CD4-positive, alpha-beta T cell (primary cell): ENCODE data around the gene WASF3. TPM values are rescaled to one million over a fixed set of nuclear protein-coding genes. Genes with fewer than 3 reads are reported as not detected.
"Not testable (repeated sequence)": the region's sequence is repeated elsewhere in the genome, so short reads cannot be mapped to it uniquely, and the experiment has no call there.

Experiments
- ATAC-seq: fragments of 200-7000 bp; cut with Tn5 transposase; one replicate; pipeline ENCODE4 v1.10.0; 2022; ENCODE audit warnings: mild to moderate bottlenecking; ENCODE audit not compliant: poor library complexity
- CTCF ChIA-PET: fragments of 350-600 bp; sonication (Branson Sonifier 250); formaldehyde crosslinking; loops from one replicate; lab custom pipeline; 2021; ENCODE audit warnings: antibody characterized with exemption, inconsistent platforms; lab: Charles Lee
- POLR2A ChIA-PET: fragments of 350-600 bp; sonication (Branson Sonifier 250); formaldehyde crosslinking; loops from one replicate; lab custom pipeline; 2021; ENCODE audit warnings: antibody characterized with exemption, inconsistent platforms; lab: Charles Lee
- DNase-seq, 14 experiments: peaks; one replicate each; pipeline ENCODE4 v3.0.0-alpha.2; 2013 to 2020; ENCODE audit warnings: mixed read lengths in 2 of 14
- H3K27ac ChIP-seq, 2 donors: one replicate each; pipeline versions ENCODE4 v1.5.1 to v1.7.0; 2013; ENCODE audit warnings: low read length in 2 of 2, low read depth in 1 of 2, mild to moderate bottlenecking in 1 of 2
- H3K27me3 ChIP-seq, 2 experiments: 1 replicate in 1 of 2; 2 replicates in 1 of 2; pipeline versions ENCODE4 v1.6.1 to v1.7.0; 2013; ENCODE audit warnings: low read length in 2 of 2, control low read depth in 1 of 2, mild to moderate bottlenecking in 1 of 2, moderate library complexity in 1 of 2; ENCODE audit not compliant: insufficient read depth in 2 of 2, control insufficient read depth in 1 of 2
- H3K36me3 ChIP-seq: one replicate; pipeline ENCODE4 v1.6.1; 2013; ENCODE audit warnings: low read length, control low read depth; ENCODE audit not compliant: insufficient read depth
- H3K4me1 ChIP-seq: one replicate; pipeline ENCODE4 v1.6.1; 2013; ENCODE audit warnings: low read length, control low read depth; ENCODE audit not compliant: insufficient read depth
- H3K4me3 ChIP-seq: one replicate; pipeline ENCODE4 v1.5.1; 2013; ENCODE audit warnings: mild to moderate bottlenecking, low read length, moderate library complexity
- H3K9me3 ChIP-seq, 2 experiments: 1 replicate in 1 of 2; 2 replicates in 1 of 2; pipeline versions ENCODE4 v1.6.1 to v1.7.0; 2013; ENCODE audit warnings: low read length in 2 of 2, mild to moderate bottlenecking in 2 of 2, control low read depth in 1 of 2, moderate library complexity in 1 of 2; ENCODE audit not compliant: control insufficient read depth in 1 of 2, insufficient read depth in 1 of 2
- H3K27ac Mint-ChIP-seq: one replicate; pipeline ENCODE4 v1.8.0; 2020; ENCODE audit warnings: mixed read lengths
- H3K27me3 Mint-ChIP-seq: one replicate; pipeline ENCODE4 v1.8.0; 2021; ENCODE audit warnings: mixed read lengths
- H3K36me3 Mint-ChIP-seq: one replicate; pipeline ENCODE4 v1.8.0; 2021; ENCODE audit warnings: low read depth, mixed read lengths
- H3K4me1 Mint-ChIP-seq: one replicate; pipeline ENCODE4 v1.8.0; 2021; ENCODE audit warnings: low read depth, mixed read lengths
- H3K4me3 Mint-ChIP-seq: one replicate; pipeline ENCODE4 v1.8.0; 2020; ENCODE audit warnings: mild to moderate bottlenecking, mixed read lengths
- H3K9me3 Mint-ChIP-seq: one replicate; pipeline ENCODE4 v1.8.0; 2020; ENCODE audit warnings: mixed read lengths
- intact Hi-C, 2 experiments: fragments of 100-400 bp; cut with DNase I in 1 of 2; cut with micrococcal nuclease in 1 of 2; formaldehyde crosslinking; loops; one replicate each; pipeline versions ENCODE4 v1.15.1 to v1.9.0; 2023 to 2025; cut with DNase I, micrococcal nuclease
- total RNA-seq, 174 experiments: library from RNA in 2 of 174; stranded (reverse) in 2 of 174; gene quantifications; one replicate each; pipeline ENCODE4 v1.2.3 and lab custom pipeline; 2021 to 2026
- TF ChIP-seq, protein P1 (sequence below): fragments of 200-600 bp; IDR thresholded peaks from one replicate; pipeline ENCODE4 v1.8.0; 2022; ENCODE audit warnings: antibody characterized with exemption, mild to moderate bottlenecking

The WASF3 gene
- total RNA-seq, 2 experiments from 2014 or later: 0.08 TPM; not detected in 1

DNA sequence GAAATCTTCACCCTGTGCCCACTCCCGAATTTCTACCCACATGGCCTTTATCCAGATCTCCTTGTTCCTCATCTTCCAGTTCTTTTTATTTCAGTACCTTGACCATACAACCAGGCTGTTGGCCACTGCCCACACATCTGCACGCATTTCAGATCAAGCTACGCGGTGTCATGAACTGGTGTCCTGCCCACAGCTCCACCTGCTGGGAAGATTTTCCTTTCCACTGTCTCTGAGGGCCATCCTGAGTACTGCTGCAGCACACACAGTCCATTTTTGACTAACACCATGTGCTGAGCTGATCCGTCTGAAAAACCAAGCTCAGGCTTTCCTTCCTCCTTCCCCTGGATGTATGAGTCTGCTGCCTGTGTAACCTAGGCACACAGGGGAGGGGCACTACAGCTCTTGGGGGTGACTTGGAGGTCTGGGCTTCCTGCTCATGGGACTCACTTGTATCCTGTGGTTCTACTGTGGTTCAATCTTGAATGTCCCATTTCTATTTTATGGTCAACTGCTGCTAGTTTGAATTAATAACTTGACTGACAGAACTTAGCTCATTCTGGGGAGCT is 71.9 kb downstream of the WASF3 start:
- POLR2A ChIA-PET: no interaction called here
- Histone ChIP-seq H3K36me3 (no peaks in the 10 kb centered on the region), H3K4me1 (no peaks in the 10 kb centered on the region), H3K27ac (no peak overlapping the region), H3K4me3 (no peak overlapping the region), H3K9me3 (peaks cover 3% of the 10 kb centered on the region in 2 experiments), H3K27me3 (no peaks in the 10 kb centered on the region)
- Mint-ChIP-seq H3K4me3 (no peak overlapping the region), H3K27me3 (peaks cover 13% of the 10 kb centered on the region), H3K36me3 (no peaks in the 10 kb centered on the region), H3K4me1 (no peaks in the 10 kb centered on the region), H3K9me3 (peaks cover 2% of the 10 kb centered on the region), H3K27ac (no peak overlapping the region)
- intact Hi-C loops: no loop called here
- CTCF ChIA-PET: no interaction called here
- no peak for DNase-seq
- TF ChIP-seq, protein P1, sequence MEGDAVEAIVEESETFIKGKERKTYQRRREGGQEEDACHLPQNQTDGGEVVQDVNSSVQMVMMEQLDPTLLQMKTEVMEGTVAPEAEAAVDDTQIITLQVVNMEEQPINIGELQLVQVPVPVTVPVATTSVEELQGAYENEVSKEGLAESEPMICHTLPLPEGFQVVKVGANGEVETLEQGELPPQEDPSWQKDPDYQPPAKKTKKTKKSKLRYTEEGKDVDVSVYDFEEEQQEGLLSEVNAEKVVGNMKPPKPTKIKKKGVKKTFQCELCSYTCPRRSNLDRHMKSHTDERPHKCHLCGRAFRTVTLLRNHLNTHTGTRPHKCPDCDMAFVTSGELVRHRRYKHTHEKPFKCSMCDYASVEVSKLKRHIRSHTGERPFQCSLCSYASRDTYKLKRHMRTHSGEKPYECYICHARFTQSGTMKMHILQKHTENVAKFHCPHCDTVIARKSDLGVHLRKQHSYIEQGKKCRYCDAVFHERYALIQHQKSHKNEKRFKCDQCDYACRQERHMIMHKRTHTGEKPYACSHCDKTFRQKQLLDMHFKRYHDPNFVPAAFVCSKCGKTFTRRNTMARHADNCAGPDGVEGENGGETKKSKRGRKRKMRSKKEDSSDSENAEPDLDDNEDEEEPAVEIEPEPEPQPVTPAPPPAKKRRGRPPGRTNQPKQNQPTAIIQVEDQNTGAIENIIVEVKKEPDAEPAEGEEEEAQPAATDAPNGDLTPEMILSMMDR: no peak
- no peak for ATAC-seq

DNA sequence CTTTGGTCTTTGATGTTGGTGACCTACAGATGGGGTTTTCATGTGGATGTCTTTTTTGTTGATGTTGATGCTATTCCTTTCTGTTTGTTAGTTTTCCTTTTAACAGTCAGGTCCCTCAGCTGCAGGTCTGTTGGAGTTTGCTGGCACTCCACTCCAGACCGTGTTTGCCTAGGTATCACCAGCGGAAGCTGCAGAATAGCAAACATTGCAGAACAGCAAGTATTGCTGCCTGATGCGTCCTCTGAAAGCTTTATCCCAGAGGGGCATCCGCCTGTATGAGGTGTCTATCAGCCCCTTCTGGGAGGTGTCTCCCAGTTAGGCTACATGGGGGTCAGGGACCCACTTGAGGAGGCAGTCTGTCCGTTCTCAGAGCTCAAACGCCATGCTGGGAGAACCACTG is 78.2 kb downstream of the WASF3 start:
- H3K4me1 ChIP-seq, H3K27ac Mint-ChIP-seq, H3K36me3 Mint-ChIP-seq, H3K27me3 ChIP-seq, H3K4me3 Mint-ChIP-seq, H3K27ac ChIP-seq, intact Hi-C loops, DNase-seq, ATAC-seq, CTCF ChIA-PET, H3K4me1 Mint-ChIP-seq, POLR2A ChIA-PET, H3K4me3 ChIP-seq, H3K9me3 Mint-ChIP-seq, H3K36me3 ChIP-seq: not testable (repeated sequence)
- peaks cover 35% of the 10 kb centered on the region for H3K27me3 Mint-ChIP-seq
- peaks cover 0 to 14% of the 10 kb centered on the region in 2 experiments for H3K9me3 ChIP-seq

DNA sequence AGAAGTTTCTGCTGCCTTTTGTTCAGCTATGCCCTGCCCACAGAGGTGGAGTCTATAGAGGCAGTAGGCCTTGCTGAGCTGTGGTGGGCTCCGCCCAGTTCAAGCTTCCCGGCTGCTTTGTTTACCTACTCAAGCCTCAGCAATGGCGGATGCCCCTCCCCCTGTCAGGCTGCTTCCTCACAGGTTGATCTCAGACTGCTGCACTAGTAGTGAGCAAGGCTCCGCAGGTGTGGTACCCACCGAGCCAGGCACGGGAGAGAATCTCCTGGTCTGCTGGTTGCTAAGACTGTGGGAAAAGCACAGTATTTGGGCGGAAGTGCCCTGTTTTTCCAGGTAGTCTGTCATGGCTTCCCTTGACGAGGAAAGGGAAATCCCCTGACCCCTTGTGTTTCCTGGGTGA is 78.6 kb downstream of the WASF3 start:
- CTCF ChIA-PET, H3K27ac Mint-ChIP-seq, ATAC-seq, POLR2A ChIA-PET, intact Hi-C loops, DNase-seq, H3K27me3 ChIP-seq, H3K4me3 ChIP-seq, H3K36me3 Mint-ChIP-seq, H3K27ac ChIP-seq, H3K9me3 Mint-ChIP-seq, H3K36me3 ChIP-seq, H3K4me1 ChIP-seq, H3K4me1 Mint-ChIP-seq, H3K4me3 Mint-ChIP-seq: not testable (repeated sequence)
- H3K27me3 Mint-ChIP-seq: peaks cover 39% of the 10 kb centered on the region
- H3K9me3 ChIP-seq: peaks cover 0 to 14% of the 10 kb centered on the region in 2 experiments

DNA sequence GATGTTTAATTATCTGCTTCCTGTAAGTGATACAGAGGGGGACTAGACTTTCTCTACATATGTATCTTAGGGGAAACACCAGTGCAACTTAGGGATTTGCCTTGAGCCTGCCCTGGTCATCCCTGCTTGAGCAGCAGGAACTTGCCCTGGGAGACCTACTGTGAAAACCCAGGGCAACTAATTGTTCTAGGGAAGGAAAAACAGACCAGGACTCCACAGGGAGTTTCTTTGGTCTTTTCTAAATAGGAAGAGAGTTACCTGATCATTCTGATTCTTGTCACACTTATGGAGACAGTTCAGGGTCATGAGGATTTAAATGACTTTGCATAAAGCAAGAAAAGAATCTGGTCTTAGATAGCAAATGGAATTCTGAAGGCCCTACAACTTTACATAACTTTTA is 89.1 kb downstream of the WASF3 start:
- peaks cover 3% of the 10 kb centered on the region for H3K9me3 Mint-ChIP-seq
- H3K36me3 ChIP-seq: no peaks in the 10 kb centered on the region
- H3K4me3 Mint-ChIP-seq: no peak overlapping the region
- no peak overlapping the region for H3K27ac Mint-ChIP-seq
- H3K27ac ChIP-seq: no peak overlapping the region
- peaks cover 26% of the 10 kb centered on the region for H3K27me3 Mint-ChIP-seq
- DNase-seq: no peak
- intact Hi-C loops: no loop called here
- H3K4me1 Mint-ChIP-seq: no peaks in the 10 kb centered on the region
- H3K4me1 ChIP-seq: no peaks in the 10 kb centered on the region
- H3K36me3 Mint-ChIP-seq: no peaks in the 10 kb centered on the region
- CTCF ChIA-PET: no interaction called here
- H3K4me3 ChIP-seq: no peak overlapping the region
- H3K9me3 ChIP-seq: no peaks in the 10 kb centered on the region
- peaks cover 2 to 7% of the 10 kb centered on the region in 2 experiments for H3K27me3 ChIP-seq
- TF ChIP-seq, protein P1: no peak
- ATAC-seq: no peak
- POLR2A ChIA-PET: no interaction called here
